GM04504 (cell line): Measurements from ENCODE around the gene ERVK3-1.

ENCODE experiments used
- DNase-seq: peaks from one replicate; pipeline ENCODE4 v3.0.0-alpha.2; 2012; ENCODE audit warnings: low read depth

ERVK3-1 gene

DNA sequence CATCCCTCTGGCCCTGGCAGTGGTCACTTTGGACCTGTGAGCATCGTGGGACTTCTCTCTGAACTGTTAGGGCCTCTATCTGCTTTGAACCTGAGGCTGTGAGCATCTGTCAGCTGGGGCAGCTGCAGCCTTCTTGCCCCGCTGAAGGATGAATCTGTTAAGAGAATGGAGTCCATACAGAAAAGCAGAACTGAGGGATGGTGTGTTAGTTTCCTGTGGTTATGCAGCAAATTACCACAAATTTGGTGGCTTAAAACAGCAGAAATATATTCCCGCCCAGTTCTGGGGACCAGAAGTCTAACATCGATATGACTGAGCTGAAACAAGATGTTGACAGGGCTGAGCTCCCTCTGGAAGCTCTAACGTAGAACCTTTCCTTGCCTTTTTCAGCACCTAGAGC lies 59.0 kb downstream of the ERVK3-1 start:
- DNase-seq = no peak
